Fibroblast of the aortic adventitia (primary cell): ENCODE results near the gene PDE6D. TPM values are rescaled to one million over a fixed set of nuclear protein-coding genes. Genes with fewer than 3 reads are reported as not detected.
A peak's percentile ranks its signal among the peaks of the same experiment; 100 is the strongest.

ENCODE experiments used
- DNase-seq: peaks from one replicate; pipeline ENCODE4 v3.0.0-alpha.2; 2010; ENCODE audit warnings: low read depth
- H3K4me3 ChIP-seq: 2 replicates; pipeline ENCODE4 v1.5.1; 2011; ENCODE audit warnings: low read depth, mild to moderate bottlenecking, control low read depth, low read length, moderate library complexity
- total RNA-seq: library from RNA; depleted of rRNA; stranded (reverse); fragments of >200 nt; gene quantifications from 2 replicates; pipeline ENCODE4 v1.2.3, GENCODE V29; 2012; ENCODE audit warnings: low replicate concordance
- TF ChIP-seq, protein P1 (sequence below): IDR thresholded peaks from 2 replicates; pipeline ENCODE4 v1.5.1; 2011; ENCODE audit warnings: mild to moderate bottlenecking, low read length, control low read depth, inconsistent platforms; ENCODE audit not compliant: insufficient read depth

The PDE6D gene
- total RNA-seq, 1 donor, result 30.6 TPM

DNA sequence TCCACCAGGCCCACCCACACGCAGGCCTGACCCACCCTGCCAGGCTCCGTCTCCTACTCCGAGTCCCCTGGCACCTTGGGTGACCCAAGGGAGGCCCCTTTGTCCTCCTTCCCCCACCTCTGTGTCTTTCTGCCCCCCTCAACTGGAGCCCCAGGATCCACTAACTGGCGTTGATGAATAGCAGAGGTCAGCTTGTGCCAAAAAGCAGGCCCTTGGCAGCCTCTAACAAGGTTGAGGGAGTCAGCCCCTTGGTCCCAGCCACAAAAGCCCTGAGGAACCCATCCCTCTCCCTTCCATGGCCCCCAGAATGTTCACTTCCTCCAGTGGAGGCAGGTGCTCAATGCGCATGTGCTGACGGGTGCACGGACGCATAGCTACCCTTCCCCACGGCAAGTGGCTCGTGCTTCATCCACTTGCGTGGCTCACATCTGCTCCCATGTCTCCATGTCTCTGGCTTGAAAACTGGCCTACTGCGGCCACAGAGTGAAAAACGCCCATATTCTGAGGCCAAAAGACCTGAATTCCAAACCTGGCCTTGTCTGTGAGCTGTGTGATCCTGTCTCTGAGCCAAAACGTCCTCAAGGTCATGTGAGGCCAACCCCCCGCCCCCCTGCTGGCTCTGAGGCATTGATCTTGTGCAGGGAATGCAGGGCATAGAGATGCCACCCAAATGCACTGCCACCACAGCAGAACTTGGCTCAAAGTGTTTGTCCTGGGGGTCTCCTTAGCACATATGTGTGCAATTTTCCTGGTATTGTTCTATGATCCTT is 91.8 kb downstream of the PDE6D start:
- DNase-seq, result no peak
- TF ChIP-seq, protein P1, sequence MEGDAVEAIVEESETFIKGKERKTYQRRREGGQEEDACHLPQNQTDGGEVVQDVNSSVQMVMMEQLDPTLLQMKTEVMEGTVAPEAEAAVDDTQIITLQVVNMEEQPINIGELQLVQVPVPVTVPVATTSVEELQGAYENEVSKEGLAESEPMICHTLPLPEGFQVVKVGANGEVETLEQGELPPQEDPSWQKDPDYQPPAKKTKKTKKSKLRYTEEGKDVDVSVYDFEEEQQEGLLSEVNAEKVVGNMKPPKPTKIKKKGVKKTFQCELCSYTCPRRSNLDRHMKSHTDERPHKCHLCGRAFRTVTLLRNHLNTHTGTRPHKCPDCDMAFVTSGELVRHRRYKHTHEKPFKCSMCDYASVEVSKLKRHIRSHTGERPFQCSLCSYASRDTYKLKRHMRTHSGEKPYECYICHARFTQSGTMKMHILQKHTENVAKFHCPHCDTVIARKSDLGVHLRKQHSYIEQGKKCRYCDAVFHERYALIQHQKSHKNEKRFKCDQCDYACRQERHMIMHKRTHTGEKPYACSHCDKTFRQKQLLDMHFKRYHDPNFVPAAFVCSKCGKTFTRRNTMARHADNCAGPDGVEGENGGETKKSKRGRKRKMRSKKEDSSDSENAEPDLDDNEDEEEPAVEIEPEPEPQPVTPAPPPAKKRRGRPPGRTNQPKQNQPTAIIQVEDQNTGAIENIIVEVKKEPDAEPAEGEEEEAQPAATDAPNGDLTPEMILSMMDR, result no peak
- no peak overlapping the region for H3K4me3 ChIP-seq

DNA sequence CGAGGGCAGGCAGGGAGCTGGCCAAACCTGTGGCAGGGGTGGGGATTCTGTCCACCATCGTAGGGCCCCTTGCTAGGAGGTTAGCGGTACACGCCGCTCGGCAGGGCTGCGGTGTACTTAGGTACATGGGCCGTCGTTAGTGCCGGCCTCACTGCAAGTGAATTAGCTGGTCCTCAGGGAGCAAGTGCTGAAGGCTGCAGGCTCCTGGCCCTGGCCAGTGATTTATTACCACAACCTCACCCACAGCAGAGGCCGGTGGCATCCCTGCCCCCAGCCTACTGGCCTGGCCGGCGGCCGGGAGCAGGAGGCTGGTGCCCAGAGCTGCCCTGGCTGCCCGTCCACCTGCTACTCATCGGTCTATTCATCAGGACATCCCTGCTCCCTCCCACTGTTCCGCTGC is 92.4 kb downstream of the PDE6D start:
- DNase-seq, result no peak
- H3K4me3 ChIP-seq, result no peak overlapping the region
- TF ChIP-seq, protein P1, result no peak

DNA sequence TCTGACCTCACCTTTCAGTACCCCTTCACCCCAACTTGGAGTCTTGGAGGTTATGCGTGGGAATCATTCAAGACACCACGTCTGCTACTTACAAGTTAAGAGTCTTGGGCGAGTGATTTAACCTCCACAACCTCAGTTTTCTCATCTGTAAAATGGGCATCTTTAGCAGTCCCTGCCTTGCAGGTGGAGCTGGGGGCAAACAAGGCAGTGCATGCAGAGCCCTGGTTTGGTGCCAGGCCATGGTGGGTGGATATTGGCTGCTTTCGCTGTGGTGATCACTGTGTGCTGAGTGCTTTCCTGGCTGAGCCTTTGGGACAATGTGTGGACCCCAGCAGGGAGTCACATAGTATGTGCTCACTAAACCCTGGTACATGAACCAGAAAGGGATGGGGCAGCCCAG is 93.1 kb downstream of the PDE6D start:
- TF ChIP-seq, protein P1, result no peak
- DNase-seq, result no peak
- no peak overlapping the region for H3K4me3 ChIP-seq

DNA sequence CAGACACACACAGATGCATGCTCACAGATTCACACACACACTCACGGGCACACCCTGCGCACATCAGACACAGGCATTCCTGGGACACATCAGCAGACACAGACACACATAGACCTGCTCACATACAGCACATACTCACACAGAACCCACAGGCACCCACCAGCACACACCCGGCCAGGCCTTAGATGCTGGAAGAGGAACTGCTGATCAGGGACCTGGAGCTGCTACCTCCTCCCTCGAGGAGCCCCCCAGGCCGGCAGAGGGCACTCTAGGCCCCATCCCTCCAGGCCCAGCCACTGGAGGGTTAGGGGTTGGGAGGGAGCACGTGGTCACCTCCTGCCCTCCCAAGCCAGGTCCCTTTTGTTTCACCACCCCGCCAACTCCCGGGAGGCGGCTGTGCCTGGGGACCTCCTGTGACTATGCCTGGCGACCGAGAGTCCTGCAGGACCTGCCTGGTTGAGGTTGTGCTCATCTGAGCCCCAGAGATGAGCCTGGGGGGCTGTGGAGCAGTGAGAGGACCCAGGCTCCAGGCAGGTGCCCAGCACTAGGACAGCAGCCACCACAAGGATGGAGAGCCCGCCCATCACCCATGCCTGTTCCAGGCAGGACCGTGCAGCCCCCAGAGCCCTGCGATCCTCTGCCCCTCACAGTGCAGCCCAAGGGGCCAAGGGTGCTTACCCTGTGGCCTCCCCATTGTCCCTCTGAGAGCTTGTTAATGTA is 93.8 kb downstream of the PDE6D start:
- TF ChIP-seq, protein P1, result peak; percentile 55
- H3K4me3 ChIP-seq, result no peak overlapping the region
- peak; percentile 28 for DNase-seq

DNA sequence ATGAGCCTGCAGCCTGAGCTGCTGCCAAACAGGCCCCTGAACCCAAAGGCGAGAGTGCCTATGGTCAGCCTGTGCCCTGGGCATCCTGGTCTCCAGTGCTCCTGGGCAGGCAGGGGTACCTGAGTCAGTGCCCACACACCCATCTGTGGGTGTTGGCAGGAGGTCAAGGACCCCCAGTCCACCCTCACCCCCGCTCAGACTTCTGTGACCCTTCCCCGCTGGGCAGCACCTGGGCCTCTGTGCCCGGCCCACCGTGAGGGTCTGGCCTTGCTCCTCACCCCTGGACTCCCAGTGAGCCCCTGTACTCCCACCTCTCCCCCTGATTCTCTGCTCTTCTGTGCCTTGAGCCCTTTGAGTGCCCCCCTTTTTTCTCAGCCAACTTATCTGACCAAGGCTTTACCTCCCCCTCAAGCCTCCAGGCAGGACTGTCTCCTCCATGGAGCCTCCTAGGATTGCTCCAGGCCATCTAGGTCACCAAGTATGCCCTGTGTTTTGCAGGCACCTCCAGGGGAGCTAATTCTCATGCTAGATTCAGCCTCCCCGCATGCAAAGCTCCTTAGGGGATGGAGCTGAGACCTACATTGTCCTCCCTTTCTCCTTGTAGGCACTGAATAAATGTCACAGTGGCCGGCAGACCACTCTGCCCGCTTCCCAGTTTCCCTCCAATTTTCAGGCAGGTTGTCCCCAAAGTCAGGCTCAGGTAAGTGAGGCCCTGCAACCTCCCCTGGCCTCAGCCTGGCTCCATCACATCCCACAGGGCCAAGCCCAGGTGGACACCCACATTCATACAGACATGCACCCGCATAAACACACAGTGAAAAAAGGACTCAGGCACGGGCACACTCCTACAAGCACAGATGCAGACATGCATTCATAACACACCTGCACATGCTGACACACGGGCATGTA is 94.6 kb downstream of the PDE6D start:
- no peak overlapping the region for H3K4me3 ChIP-seq
- TF ChIP-seq, protein P1, result no peak
- DNase-seq, result no peak

DNA sequence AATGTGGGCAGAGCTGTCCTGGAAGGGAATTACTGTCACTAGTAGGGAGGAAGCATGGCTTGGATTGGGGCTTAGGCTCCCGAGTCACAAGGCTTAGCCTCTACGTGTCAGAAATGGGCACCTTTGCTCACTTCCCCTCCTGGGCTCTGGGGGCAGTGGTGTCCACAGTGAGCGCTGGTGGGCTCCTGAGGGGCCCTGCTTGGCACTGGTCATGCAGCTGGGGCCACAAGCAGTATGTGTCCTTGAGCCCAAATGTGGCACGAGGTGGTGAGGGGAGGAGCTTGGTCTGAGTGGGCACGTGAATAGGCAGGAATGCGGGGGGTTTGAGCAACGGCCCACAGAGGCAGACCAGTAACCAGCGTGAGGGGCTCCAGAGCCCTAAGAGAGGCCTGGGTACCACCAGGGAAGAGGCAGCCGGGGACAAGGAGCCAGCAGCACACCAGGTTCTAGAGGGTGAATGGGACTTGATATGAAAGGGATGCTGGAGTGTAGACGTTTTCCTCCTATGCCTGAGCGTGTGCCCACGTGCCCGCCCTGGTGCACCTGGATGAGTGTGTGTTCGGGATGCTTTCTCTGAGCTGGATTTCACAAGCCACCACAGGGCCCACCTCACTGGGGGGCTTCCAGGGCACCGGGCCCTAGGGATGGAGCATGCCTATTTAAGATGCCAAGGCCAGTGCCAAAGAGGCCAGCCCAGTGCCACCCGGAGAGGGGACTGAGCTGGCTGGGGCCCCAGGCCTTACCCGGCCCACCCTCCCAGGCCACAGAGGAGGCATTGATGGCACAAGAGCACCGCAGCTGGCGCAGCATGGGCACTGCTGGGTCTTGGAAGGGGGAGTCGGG is 95.5 kb downstream of the PDE6D start:
- TF ChIP-seq, protein P1, result no peak
- no peak overlapping the region for H3K4me3 ChIP-seq
- no peak for DNase-seq
